ENCODE data around the gene SMARCA4.

SMARCA4 gene

GRCh38 chr19:11033763-11034162 is 72.9 kb downstream of the SMARCA4 start:
- no peak for DNase-seq (ENCODE audit: low read depth in 2 of 2)
- TF ChIP-seq CTCF (IDR thresholded peaks at IDR 0.05; ENCODE audit: low read depth, low read length), result no peak
- no peak overlapping the region for H3K4me3 ChIP-seq (replicated peaks in 1 of 2; ENCODE audit: low read depth in 2 of 2, low read length in 2 of 2)

GRCh38 chr19:11034449-11035213 is 73.8 kb downstream of the SMARCA4 start:
- TF ChIP-seq CTCF (IDR thresholded peaks at IDR 0.05; ENCODE audit: low read depth, low read length), result no peak
- no peak for DNase-seq (ENCODE audit: low read depth in 2 of 2)
- no peak overlapping the region for H3K4me3 ChIP-seq (replicated peaks in 1 of 2; ENCODE audit: low read depth in 2 of 2, low read length in 2 of 2)

- H3K4me3 ChIP-seq (replicated peaks in 1 of 2; ENCODE audit: low read depth in 2 of 2, low read length in 2 of 2), result no peak overlapping the region
- DNase-seq (ENCODE audit: low read depth in 2 of 2), result peak; percentile 92 to 93
- peak; percentile 92 for TF ChIP-seq CTCF (IDR thresholded peaks at IDR 0.05; ENCODE audit: low read depth, low read length)
These were observed 74.9 kb downstream of the SMARCA4 start for GRCh38 chr19:11035441-11036377.

- TF ChIP-seq CTCF (IDR thresholded peaks at IDR 0.05; ENCODE audit: low read depth, low read length), result no peak
- H3K4me3 ChIP-seq (replicated peaks in 1 of 2; ENCODE audit: low read depth in 2 of 2, low read length in 2 of 2), result no peak overlapping the region
- DNase-seq (ENCODE audit: low read depth in 2 of 2), result no peak
These were observed 77.7 kb downstream of the SMARCA4 start for GRCh38 chr19:11038511-11038910.

GRCh38 chr19:11041194-11041593 is 80.4 kb downstream of the SMARCA4 start:
- H3K4me3 ChIP-seq (replicated peaks in 1 of 2; ENCODE audit: low read depth in 2 of 2, low read length in 2 of 2), result no peak overlapping the region
- DNase-seq (ENCODE audit: low read depth in 2 of 2), result no peak
- TF ChIP-seq CTCF (IDR thresholded peaks at IDR 0.05; ENCODE audit: low read depth, low read length), result no peak

- no peak for TF ChIP-seq CTCF (IDR thresholded peaks at IDR 0.05; ENCODE audit: low read depth, low read length)
- DNase-seq (ENCODE audit: low read depth in 2 of 2), result no peak
These were observed 81.3 kb downstream of the SMARCA4 start for GRCh38 chr19:11041966-11042627.

More at GRCh38 chr19:11041966-11042627, 81.3 kb downstream of the SMARCA4 start:
- H3K4me3 ChIP-seq (replicated peaks in 1 of 2; ENCODE audit: low read depth in 2 of 2, low read length in 2 of 2), result no peak overlapping the region

Measured in cardiac fibroblast (primary cell).